ENCODE measurements around the gene TMEM234.

DNA sequence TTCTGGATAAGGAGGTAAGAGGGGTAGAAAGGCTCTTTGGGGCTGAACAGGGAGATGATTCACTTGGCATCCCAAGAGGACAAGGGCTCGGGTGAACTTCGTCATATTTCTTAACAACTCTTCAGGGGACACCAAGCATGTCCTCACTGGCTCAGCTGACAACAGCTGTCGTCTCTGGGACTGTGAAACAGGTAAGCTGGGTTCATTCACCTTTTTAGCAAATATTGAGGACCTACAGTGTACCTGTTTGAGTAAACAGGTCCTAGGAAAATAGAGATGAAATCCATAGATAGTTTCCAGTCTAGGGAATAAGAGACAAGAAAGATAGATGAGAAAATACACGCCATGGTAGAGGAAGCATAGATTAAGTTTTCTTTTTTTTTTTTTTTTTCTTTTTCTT is 2.1 kb upstream of the TMEM234 start:
- TF ChIP-seq, protein P1, sequence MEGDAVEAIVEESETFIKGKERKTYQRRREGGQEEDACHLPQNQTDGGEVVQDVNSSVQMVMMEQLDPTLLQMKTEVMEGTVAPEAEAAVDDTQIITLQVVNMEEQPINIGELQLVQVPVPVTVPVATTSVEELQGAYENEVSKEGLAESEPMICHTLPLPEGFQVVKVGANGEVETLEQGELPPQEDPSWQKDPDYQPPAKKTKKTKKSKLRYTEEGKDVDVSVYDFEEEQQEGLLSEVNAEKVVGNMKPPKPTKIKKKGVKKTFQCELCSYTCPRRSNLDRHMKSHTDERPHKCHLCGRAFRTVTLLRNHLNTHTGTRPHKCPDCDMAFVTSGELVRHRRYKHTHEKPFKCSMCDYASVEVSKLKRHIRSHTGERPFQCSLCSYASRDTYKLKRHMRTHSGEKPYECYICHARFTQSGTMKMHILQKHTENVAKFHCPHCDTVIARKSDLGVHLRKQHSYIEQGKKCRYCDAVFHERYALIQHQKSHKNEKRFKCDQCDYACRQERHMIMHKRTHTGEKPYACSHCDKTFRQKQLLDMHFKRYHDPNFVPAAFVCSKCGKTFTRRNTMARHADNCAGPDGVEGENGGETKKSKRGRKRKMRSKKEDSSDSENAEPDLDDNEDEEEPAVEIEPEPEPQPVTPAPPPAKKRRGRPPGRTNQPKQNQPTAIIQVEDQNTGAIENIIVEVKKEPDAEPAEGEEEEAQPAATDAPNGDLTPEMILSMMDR (IDR thresholded peaks at IDR 0.05; ENCODE audit: control extremely low read depth in 1 of 3, insufficient read depth in 1 of 3, low read depth in 1 of 3, low read length in 3 of 3) = no peak
- no peak for TF ChIP-seq CREB1 (IDR thresholded peaks at IDR 0.05)
- TF ChIP-seq CBX5 (IDR thresholded peaks at IDR 0.05; ENCODE audit: low read depth, low read length) = no peak
- TF ChIP-seq EZH2 (IDR thresholded peaks at IDR 0.05; ENCODE audit: low read depth, low read length, severe bottlenecking) = no peak
- TF ChIP-seq NRF1 (IDR thresholded peaks at IDR 0.05; ENCODE audit: low read depth, low read length) = no peak
- no peak for TF ChIP-seq RAD21 (IDR thresholded peaks at IDR 0.05 in 1 of 2, conservative IDR thresholded peaks at IDR 0.05 in 1 of 2; ENCODE audit: low read depth in 2 of 2, low read length in 2 of 2)

Measured in H1 (cell line).